Erythroblast (primary cell): ENCODE results near the gene NLGN1.

Source experiments
- GATA1 ChIP-seq: IDR thresholded peaks from 2 replicates; pipeline ENCODE4 v1.6.1; 2011; ENCODE audit warnings: low read depth, mild to moderate bottlenecking, control low read depth, low read length, moderate library complexity
- POLR2A ChIP-seq: IDR thresholded peaks from 2 replicates; pipeline ENCODE4 v1.6.1; 2011; ENCODE audit warnings: mild to moderate bottlenecking, low read length

GRCh38 chr3:174218016-174218415 is 820.5 kb downstream of the NLGN1 start:
- TF ChIP-seq POLR2A (no peak), GATA1 (no peak)
